Ramos (cell line): ENCODE results near the gene HOPX.
"Not testable (repeated sequence)": the region's sequence is repeated elsewhere in the genome, so short reads cannot be mapped to it uniquely, and the experiment has no call there.

Experiments
- in situ Hi-C: fragments of 300-500 bp; cut with MboI; formaldehyde crosslinking; loops from one replicate; pipeline ENCODE4 v1.14.3; 2022; ENCODE audit warnings: low sequenced_read_pairs; ENCODE audit not compliant: unreplicated experiment

HOPX gene

GRCh38 chr4:56657128-56657527 is 24.0 kb downstream of the HOPX start:
- in situ Hi-C loops: no loop called here

- in situ Hi-C loops: no loop called here
These were observed 24.8 kb downstream of the HOPX start for GRCh38 chr4:56656346-56656643.

GRCh38 chr4:56655627-56656345 is 25.3 kb downstream of the HOPX start:
- in situ Hi-C loops: no loop called here

- in situ Hi-C loops: no loop called here
These were observed 25.9 kb downstream of the HOPX start for GRCh38 chr4:56655209-56655626.

GRCh38 chr4:56654238-56654632 is 26.9 kb downstream of the HOPX start:
- in situ Hi-C loops: no loop called here

- in situ Hi-C loops: no loop called here
These were observed 27.4 kb downstream of the HOPX start for GRCh38 chr4:56653461-56654237.

GRCh38 chr4:56652196-56652595 is 28.9 kb downstream of the HOPX start:
- in situ Hi-C loops: no loop called here

GRCh38 chr4:56651056-56651350 is 30.1 kb downstream of the HOPX start:
- in situ Hi-C loops: no loop called here

- in situ Hi-C loops: no loop called here
These were observed 30.6 kb downstream of the HOPX start for GRCh38 chr4:56650262-56651055.

- in situ Hi-C loops: no loop called here
These were observed 31.4 kb downstream of the HOPX start for GRCh38 chr4:56649445-56650261.

- in situ Hi-C loops: no loop called here
These were observed 32.3 kb downstream of the HOPX start for GRCh38 chr4:56648824-56649151.

- in situ Hi-C loops: no loop called here
These were observed 32.9 kb downstream of the HOPX start for GRCh38 chr4:56648021-56648823.

- in situ Hi-C loops: no loop called here
These were observed 34.8 kb downstream of the HOPX start for GRCh38 chr4:56646341-56646740.

GRCh38 chr4:56643596-56643995 is 37.5 kb downstream of the HOPX start:
- in situ Hi-C loops: no loop called here

- in situ Hi-C loops: no loop called here
These were observed 39.5 kb downstream of the HOPX start for GRCh38 chr4:56641494-56642051.

GRCh38 chr4:56640621-56641493 is 40.2 kb downstream of the HOPX start:
- in situ Hi-C loops: no loop called here

- in situ Hi-C loops: no loop called here
These were observed 43.3 kb downstream of the HOPX start for GRCh38 chr4:56637791-56638190.

- in situ Hi-C loops: no loop called here
These were observed 43.9 kb downstream of the HOPX start for GRCh38 chr4:56637154-56637553.

- in situ Hi-C loops: not testable (repeated sequence)
These were observed 46.1 kb downstream of the HOPX start for GRCh38 chr4:56634954-56635353.
